AG04450 (cell line): ENCODE measurements around the gene BNC2. TPM values are rescaled to one million over a fixed set of nuclear protein-coding genes. Genes with fewer than 3 reads are reported as not detected.

ENCODE experiments used
- CTCF ChIA-PET: fragments of 300-600, 350-600 bp; formaldehyde crosslinking; extraction: SDS; loops from one replicate; lab custom pipeline; 2022; ENCODE audit warnings: antibody characterized with exemption, inconsistent platforms; lab: Charles Lee
- POLR2A ChIA-PET: fragments of 350-600 bp; formaldehyde crosslinking; extraction: SDS; loops from one replicate; lab custom pipeline; 2021; ENCODE audit warnings: antibody characterized with exemption, inconsistent platforms; lab: Yijun Ruan, JAX
- DNase-seq: peaks from one replicate; pipeline ENCODE4 v3.0.0-alpha.2; 2011; ENCODE audit warnings: low read depth, low spot score
- H3K27ac ChIP-seq: one replicate; pipeline ENCODE4 v1.5.1; 2012; ENCODE audit warnings: low read depth, low read length, control low read depth
- H3K27me3 ChIP-seq: one replicate; pipeline ENCODE4 v1.6.0; 2012; ENCODE audit warnings: low read length; ENCODE audit not compliant: control insufficient read depth, insufficient read depth
- H3K4me3 ChIP-seq: 2 replicates; pipeline ENCODE4 v1.5.1; 2011; ENCODE audit warnings: mild to moderate bottlenecking, low read depth, low read length, control low read depth
- H3K9me3 ChIP-seq: 2 replicates; pipeline ENCODE4 v1.5.1; 2012; ENCODE audit warnings: low read length; ENCODE audit not compliant: control insufficient read depth, insufficient read depth
- polyA plus RNA-seq: library from polyadenylated mRNA; depleted of rRNA; stranded (reverse); fragments of >200 nt; gene quantifications from 2 replicates; pipeline ENCODE4 v1.2.3, GENCODE V29; 2011
- TF ChIP-seq, protein P1 (sequence below): IDR thresholded peaks from 2 replicates; pipeline ENCODE4 v1.5.1; 2011; ENCODE audit warnings: low read depth, low read length, control low read depth, inconsistent platforms

Gene BNC2
- polyA plus RNA-seq, 1 experiment: 49.0 TPM

GRCh38 chr9:16675131-16675530 lies 195.3 kb downstream of the BNC2 start:
- Histone ChIP-seq H3K9me3 (no peaks in the 10 kb centered on the region), H3K4me3 (no peak overlapping the region), H3K27me3 (no peaks in the 10 kb centered on the region), H3K27ac (no peak overlapping the region)
- CTCF ChIA-PET: no interaction called here
- POLR2A ChIA-PET: no interaction called here
- TF ChIP-seq, protein P1, sequence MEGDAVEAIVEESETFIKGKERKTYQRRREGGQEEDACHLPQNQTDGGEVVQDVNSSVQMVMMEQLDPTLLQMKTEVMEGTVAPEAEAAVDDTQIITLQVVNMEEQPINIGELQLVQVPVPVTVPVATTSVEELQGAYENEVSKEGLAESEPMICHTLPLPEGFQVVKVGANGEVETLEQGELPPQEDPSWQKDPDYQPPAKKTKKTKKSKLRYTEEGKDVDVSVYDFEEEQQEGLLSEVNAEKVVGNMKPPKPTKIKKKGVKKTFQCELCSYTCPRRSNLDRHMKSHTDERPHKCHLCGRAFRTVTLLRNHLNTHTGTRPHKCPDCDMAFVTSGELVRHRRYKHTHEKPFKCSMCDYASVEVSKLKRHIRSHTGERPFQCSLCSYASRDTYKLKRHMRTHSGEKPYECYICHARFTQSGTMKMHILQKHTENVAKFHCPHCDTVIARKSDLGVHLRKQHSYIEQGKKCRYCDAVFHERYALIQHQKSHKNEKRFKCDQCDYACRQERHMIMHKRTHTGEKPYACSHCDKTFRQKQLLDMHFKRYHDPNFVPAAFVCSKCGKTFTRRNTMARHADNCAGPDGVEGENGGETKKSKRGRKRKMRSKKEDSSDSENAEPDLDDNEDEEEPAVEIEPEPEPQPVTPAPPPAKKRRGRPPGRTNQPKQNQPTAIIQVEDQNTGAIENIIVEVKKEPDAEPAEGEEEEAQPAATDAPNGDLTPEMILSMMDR: no peak
- DNase-seq: no peak

DNA sequence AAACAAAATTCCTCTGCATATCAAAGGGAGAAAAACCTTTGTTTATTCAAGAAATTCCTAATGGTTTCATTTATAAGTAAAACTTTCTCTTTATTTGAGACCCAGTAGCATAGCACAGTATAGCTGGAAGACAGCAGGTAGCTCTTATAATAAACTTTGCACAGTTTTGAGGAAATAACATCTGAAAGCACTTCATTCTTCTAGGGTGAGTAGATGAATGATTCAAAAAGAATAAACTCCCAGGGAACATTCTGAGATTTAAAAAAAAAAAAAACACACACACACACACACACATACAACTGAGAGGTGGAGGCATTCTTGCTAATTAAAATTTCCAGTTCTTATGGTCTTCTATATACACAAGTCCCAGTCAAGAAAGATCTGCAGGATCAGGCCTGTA lies 197.3 kb downstream of the BNC2 start:
- no peak for DNase-seq
- Histone ChIP-seq H3K27me3 (no peaks in the 10 kb centered on the region), H3K27ac (no peak overlapping the region), H3K4me3 (no peak overlapping the region), H3K9me3 (no peaks in the 10 kb centered on the region)
- TF ChIP-seq, protein P1: no peak
- ChIA-PET POLR2A (interaction anchor here (0.7 kb wide), 3 partner anchors 9 to 569 kb away, joined by 3 to 4 read pairs (median 4); no protein-coding TSS in a partner anchor), CTCF (interaction anchor here (0.7 kb wide), 1 partner anchor 956 kb away, joined by 4 read pairs; no protein-coding TSS in a partner anchor)

DNA sequence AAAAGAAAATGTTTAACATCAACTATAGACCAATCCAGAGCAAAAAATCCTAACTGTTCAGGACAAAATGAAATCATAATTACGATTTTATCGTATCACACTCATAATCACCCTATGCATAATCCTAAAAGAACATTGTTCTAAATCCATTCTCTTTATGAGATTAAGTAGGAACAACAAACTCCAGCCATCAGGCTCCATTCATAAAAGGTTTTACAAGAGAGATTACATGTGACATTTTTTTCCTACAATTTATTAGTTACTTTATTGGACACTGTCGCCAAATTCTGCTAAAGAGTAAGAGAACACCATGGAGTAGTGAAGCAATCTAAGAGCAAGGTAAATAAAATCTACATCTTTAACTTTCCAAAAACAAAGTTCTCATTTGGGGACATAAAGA lies 198.0 kb downstream of the BNC2 start:
- no peak overlapping the region for H3K4me3 ChIP-seq
- no peaks in the 10 kb centered on the region for H3K9me3 ChIP-seq
- TF ChIP-seq, protein P1: no peak
- ChIA-PET POLR2A (interaction anchor here (0.7 kb wide), 2 partner anchors 9 to 569 kb away, joined by 3 to 4 read pairs; no protein-coding TSS in a partner anchor), CTCF (interaction anchor here (0.7 kb wide), 1 partner anchor 955 kb away, joined by 4 read pairs; no protein-coding TSS in a partner anchor)
- H3K27ac ChIP-seq: no peak overlapping the region
- no peak for DNase-seq
- H3K27me3 ChIP-seq: no peaks in the 10 kb centered on the region

GRCh38 chr9:16671591-16672137 lies 198.8 kb downstream of the BNC2 start:
- H3K9me3 ChIP-seq: no peaks in the 10 kb centered on the region
- H3K27ac ChIP-seq: no peak overlapping the region
- TF ChIP-seq, protein P1: no peak
- no peak overlapping the region for H3K4me3 ChIP-seq
- POLR2A ChIA-PET: no interaction called here
- DNase-seq: peak; percentile 42
- CTCF ChIA-PET: interaction anchor here (0.8 kb wide), 1 partner anchor 9 kb away, joined by 4 read pairs; no protein-coding TSS in a partner anchor
- no peaks in the 10 kb centered on the region for H3K27me3 ChIP-seq

GRCh38 chr9:16670791-16671190 lies 199.7 kb downstream of the BNC2 start:
- Histone ChIP-seq H3K27ac (no peak overlapping the region), H3K4me3 (no peak overlapping the region), H3K9me3 (no peaks in the 10 kb centered on the region), H3K27me3 (no peaks in the 10 kb centered on the region)
- TF ChIP-seq, protein P1: no peak
- DNase-seq: no peak
- ChIA-PET CTCF (interaction anchor here (0.8 kb wide), 1 partner anchor 9 kb away, joined by 4 read pairs; no protein-coding TSS in a partner anchor), POLR2A (no interaction called here)
